Glutamatergic neuron (in vitro differentiated cells): Measurements from ENCODE around the gene SFXN1. TPM values are rescaled to one million over a fixed set of nuclear protein-coding genes. Genes with fewer than 3 reads are reported as not detected.

Experiments used
- DNase-seq: peaks from one replicate; pipeline ENCODE4 v3.0.0; 2022
- H3K27ac Mint-ChIP-seq: one replicate; pipeline ENCODE4 v1.8.0; 2020; ENCODE audit warnings: mild to moderate bottlenecking, mixed read lengths, inconsistent platforms; ENCODE audit not compliant: unreplicated experiment
- H3K27me3 Mint-ChIP-seq: one replicate; pipeline ENCODE4 v1.8.0; 2020; ENCODE audit warnings: mild to moderate bottlenecking, moderate library complexity, mixed read lengths, inconsistent platforms; ENCODE audit not compliant: unreplicated experiment
- H3K36me3 Mint-ChIP-seq: one replicate; pipeline ENCODE4 v1.8.0; 2020; ENCODE audit warnings: mild to moderate bottlenecking, mixed read lengths, inconsistent platforms; ENCODE audit not compliant: unreplicated experiment
- H3K4me1 Mint-ChIP-seq: one replicate; pipeline ENCODE4 v1.8.0; 2020; ENCODE audit warnings: mild to moderate bottlenecking, low read depth, mixed read lengths, inconsistent platforms; ENCODE audit not compliant: unreplicated experiment
- H3K4me3 Mint-ChIP-seq: one replicate; pipeline ENCODE4 v1.8.0; 2020; ENCODE audit warnings: mild to moderate bottlenecking, mixed read lengths, inconsistent platforms; ENCODE audit not compliant: unreplicated experiment
- H3K9me3 Mint-ChIP-seq: one replicate; pipeline ENCODE4 v1.8.0; 2020; ENCODE audit warnings: mild to moderate bottlenecking, moderate library complexity, mixed read lengths, inconsistent platforms; ENCODE audit not compliant: unreplicated experiment
- total RNA-seq: library from RNA; stranded (reverse); fragmentation: NEBNext Ultra II Directional; extraction: Animal tissue kit (Norgen Biotek cat#: 25700); gene quantifications from one replicate; pipeline ENCODE4 v1.2.1, GENCODE V29; 2021; ENCODE audit not compliant: unreplicated experiment
- TF ChIP-seq, protein P1 (sequence below): fragments of 200-600 bp; sonication (generic); IDR thresholded peaks from one replicate; pipeline ENCODE4 v1.5.0; 2021; ENCODE audit not compliant: partially characterized antibody, unreplicated experiment

Gene SFXN1
- total RNA-seq, 1 donor from 2014 or later = 67.7 TPM

DNA sequence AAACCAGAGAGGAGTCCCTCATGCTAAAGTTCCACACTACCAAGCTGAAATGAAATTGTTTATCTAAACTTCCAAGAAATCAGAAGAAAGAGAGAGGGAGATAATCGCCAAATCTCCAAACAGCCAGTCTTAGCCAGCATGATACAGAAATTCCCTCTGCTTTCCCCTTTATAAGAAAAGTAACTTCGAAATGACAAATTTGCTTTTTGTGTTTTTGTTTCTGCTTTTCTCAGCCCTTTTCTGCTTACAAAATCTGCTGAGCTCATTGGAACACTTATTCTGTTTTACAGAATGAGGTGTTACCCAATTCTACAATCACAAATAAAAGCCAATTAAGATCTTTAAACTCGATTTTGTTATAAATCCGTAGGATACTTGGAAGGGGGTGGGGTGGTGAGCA is 72.9 kb downstream of the SFXN1 start:
- TF ChIP-seq, protein P1, sequence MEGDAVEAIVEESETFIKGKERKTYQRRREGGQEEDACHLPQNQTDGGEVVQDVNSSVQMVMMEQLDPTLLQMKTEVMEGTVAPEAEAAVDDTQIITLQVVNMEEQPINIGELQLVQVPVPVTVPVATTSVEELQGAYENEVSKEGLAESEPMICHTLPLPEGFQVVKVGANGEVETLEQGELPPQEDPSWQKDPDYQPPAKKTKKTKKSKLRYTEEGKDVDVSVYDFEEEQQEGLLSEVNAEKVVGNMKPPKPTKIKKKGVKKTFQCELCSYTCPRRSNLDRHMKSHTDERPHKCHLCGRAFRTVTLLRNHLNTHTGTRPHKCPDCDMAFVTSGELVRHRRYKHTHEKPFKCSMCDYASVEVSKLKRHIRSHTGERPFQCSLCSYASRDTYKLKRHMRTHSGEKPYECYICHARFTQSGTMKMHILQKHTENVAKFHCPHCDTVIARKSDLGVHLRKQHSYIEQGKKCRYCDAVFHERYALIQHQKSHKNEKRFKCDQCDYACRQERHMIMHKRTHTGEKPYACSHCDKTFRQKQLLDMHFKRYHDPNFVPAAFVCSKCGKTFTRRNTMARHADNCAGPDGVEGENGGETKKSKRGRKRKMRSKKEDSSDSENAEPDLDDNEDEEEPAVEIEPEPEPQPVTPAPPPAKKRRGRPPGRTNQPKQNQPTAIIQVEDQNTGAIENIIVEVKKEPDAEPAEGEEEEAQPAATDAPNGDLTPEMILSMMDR = no peak
- Mint-ChIP-seq H3K9me3 (peaks cover 2% of the 10 kb centered on the region), H3K27me3 (peaks cover 2% of the 10 kb centered on the region), H3K4me3 (no peak overlapping the region), H3K36me3 (no peaks in the 10 kb centered on the region), H3K4me1 (no peaks in the 10 kb centered on the region), H3K27ac (no peak overlapping the region)
- DNase-seq = no peak

DNA sequence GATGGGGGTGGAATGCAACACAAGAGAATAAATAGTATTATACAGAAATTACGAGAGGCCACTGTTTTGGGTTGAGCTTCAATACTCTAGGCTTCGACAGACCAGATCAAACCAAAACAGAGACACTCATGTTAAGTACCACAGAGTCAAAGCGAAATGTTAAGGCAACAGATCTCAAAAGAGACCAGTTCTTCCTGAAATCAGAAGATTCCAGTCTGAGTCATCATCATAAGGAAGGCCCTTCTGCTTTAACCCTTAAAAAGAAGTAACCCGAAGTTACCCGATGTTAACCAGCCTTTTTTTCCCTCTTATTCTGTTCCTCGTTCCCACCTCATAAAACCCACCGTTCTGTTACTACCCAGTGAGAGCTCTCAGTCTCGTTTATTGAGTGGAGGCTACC is 75.9 kb downstream of the SFXN1 start:
- Mint-ChIP-seq H3K9me3 (peaks cover 2% of the 10 kb centered on the region), H3K27me3 (no peaks in the 10 kb centered on the region), H3K4me1 (peaks cover 3% of the 10 kb centered on the region), H3K27ac (no peak overlapping the region), H3K36me3 (no peaks in the 10 kb centered on the region), H3K4me3 (no peak overlapping the region)
- DNase-seq = no peak
- TF ChIP-seq, protein P1 = no peak

DNA sequence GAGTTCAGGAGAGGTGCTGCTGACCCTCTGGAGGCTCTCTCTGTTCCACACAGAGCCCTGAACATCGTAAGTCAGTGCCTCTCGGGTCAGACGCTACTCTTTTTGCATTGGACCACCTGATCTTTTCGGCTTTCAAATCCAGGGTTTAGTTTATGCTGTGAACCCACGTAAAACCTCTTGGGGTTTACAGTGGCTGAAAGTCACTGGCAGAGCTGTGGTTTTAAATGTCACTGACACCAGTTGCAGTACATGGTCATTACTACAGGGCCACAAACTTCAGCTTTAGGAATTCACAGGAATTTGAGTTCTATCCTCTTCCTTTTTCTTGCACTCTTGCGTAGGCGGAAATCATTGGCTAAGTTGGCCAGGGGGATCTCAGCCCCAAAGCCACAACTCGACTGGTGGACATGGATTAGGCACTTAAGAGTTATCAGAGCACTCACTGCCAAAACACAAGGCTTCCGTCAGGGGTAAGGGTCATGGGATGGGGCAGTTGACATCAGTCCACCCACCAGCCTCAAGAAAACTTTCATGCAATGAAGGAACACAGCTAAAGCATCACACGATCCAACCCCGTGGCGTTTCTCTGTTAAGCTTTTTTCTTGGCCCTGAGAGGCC is 76.9 kb downstream of the SFXN1 start:
- H3K27me3 Mint-ChIP-seq = no peaks in the 10 kb centered on the region
- peaks cover 2% of the 10 kb centered on the region for H3K9me3 Mint-ChIP-seq
- peaks cover 3% of the 10 kb centered on the region for H3K4me1 Mint-ChIP-seq
- no peak overlapping the region for H3K4me3 Mint-ChIP-seq
- no peak for DNase-seq
- TF ChIP-seq, protein P1 = no peak
- no peak overlapping the region for H3K27ac Mint-ChIP-seq
- no peaks in the 10 kb centered on the region for H3K36me3 Mint-ChIP-seq

DNA sequence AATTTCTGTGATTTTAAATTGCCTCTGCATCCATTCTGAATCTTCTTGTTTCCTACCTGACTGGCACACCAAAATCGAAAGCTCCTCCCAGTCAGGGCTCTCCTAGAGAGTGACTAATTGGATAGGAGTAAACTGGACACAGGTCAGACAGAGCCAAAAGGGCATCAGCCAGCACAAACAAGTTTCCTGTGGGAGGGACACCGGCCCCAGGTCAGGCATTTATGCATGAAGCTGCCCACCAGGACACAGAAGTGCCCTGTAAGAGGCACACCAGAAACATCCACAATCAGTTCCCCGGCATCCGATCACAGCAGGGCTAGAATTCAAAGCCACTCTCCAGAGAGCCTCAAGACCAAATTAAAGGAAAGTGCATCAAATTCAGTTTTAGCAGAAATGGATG is 78.4 kb downstream of the SFXN1 start:
- Mint-ChIP-seq H3K4me3 (no peak overlapping the region), H3K27ac (no peak overlapping the region)

GRCh38 chr5:175557778-175558177 is 79.4 kb downstream of the SFXN1 start:
- H3K4me1 Mint-ChIP-seq = peaks cover 3% of the 10 kb centered on the region
- peaks cover 2% of the 10 kb centered on the region for H3K9me3 Mint-ChIP-seq
- no peak overlapping the region for H3K27ac Mint-ChIP-seq
- no peak overlapping the region for H3K4me3 Mint-ChIP-seq
- no peaks in the 10 kb centered on the region for H3K27me3 Mint-ChIP-seq
- H3K36me3 Mint-ChIP-seq = no peaks in the 10 kb centered on the region
- DNase-seq = no peak
- TF ChIP-seq, protein P1 = no peak

More for the DNA sequence above, 78.4 kb downstream of the SFXN1 start:
- H3K9me3 Mint-ChIP-seq = peaks cover 2% of the 10 kb centered on the region
- TF ChIP-seq, protein P1 = no peak
- no peaks in the 10 kb centered on the region for H3K27me3 Mint-ChIP-seq
- H3K4me1 Mint-ChIP-seq = peaks cover 3% of the 10 kb centered on the region
- no peak for DNase-seq
- no peaks in the 10 kb centered on the region for H3K36me3 Mint-ChIP-seq
